ENCODE results near the gene RABGEF1.
"Not testable (repeated sequence)": the region's sequence is repeated elsewhere in the genome, so short reads cannot be mapped to it uniquely, and the experiment has no call there.

DNA sequence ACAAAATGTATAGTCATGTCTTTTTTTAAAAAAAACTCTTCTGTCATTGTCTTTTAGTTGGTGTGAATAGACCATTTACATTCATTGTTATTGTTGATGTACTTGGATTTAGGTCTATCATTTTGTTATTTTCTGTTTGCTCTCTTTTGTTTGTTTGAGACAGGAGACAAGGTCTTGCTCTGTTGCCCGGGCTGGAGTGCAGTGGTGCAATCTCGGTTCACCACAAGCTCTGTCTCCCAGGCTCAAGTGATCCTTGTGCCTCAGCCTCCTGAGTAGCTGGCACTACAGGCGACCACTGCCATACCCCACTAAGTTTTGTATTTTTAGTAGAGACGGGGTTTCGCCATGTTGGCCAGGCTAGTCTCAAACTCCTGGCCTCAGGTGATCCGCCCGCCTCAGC lies 23.9 kb upstream of the RABGEF1 start:
- TF ChIP-seq, protein P1, sequence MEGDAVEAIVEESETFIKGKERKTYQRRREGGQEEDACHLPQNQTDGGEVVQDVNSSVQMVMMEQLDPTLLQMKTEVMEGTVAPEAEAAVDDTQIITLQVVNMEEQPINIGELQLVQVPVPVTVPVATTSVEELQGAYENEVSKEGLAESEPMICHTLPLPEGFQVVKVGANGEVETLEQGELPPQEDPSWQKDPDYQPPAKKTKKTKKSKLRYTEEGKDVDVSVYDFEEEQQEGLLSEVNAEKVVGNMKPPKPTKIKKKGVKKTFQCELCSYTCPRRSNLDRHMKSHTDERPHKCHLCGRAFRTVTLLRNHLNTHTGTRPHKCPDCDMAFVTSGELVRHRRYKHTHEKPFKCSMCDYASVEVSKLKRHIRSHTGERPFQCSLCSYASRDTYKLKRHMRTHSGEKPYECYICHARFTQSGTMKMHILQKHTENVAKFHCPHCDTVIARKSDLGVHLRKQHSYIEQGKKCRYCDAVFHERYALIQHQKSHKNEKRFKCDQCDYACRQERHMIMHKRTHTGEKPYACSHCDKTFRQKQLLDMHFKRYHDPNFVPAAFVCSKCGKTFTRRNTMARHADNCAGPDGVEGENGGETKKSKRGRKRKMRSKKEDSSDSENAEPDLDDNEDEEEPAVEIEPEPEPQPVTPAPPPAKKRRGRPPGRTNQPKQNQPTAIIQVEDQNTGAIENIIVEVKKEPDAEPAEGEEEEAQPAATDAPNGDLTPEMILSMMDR (IDR thresholded peaks at IDR 0.05; ENCODE audit: control extremely low read depth in 1 of 3, insufficient read depth in 1 of 3, low read depth in 1 of 3, low read length in 3 of 3), result not testable (repeated sequence)
- TF ChIP-seq CREB1 (IDR thresholded peaks at IDR 0.05); TEAD4 (IDR thresholded peaks at IDR 0.05; ENCODE audit: low read depth, low read length); CEBPB (IDR thresholded peaks at IDR 0.05; ENCODE audit: low read depth, low read length); JUND (IDR thresholded peaks at IDR 0.05; ENCODE audit: low read length); POLR2A (IDR thresholded peaks at IDR 0.05; ENCODE audit: control extremely low read depth in 1 of 2, low read depth in 2 of 2, low read length in 2 of 2); CHD2 (IDR thresholded peaks at IDR 0.05; ENCODE audit: low read length); SIN3A (conservative IDR thresholded peaks at IDR 0.05 in 1 of 2, IDR thresholded peaks at IDR 0.05 in 1 of 2; ENCODE audit: low read depth in 1 of 2, low read length in 2 of 2); ZNF274 (IDR thresholded peaks at IDR 0.05; ENCODE audit: borderline replicate concordance, extremely low read depth, low read length); TCF12 (IDR thresholded peaks at IDR 0.05; ENCODE audit: low read depth, low read length); EZH2 (IDR thresholded peaks at IDR 0.05; ENCODE audit: low read depth, low read length, severe bottlenecking); RXRA (IDR thresholded peaks at IDR 0.05; ENCODE audit: insufficient read depth, low read depth, low read length): not testable (repeated sequence)
- TF ChIP-seq, protein P2, sequence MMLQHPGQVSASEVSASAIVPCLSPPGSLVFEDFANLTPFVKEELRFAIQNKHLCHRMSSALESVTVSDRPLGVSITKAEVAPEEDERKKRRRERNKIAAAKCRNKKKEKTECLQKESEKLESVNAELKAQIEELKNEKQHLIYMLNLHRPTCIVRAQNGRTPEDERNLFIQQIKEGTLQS (IDR thresholded peaks at IDR 0.05; ENCODE audit: insufficient read depth, low read depth, low read length), result not testable (repeated sequence)
- TF ChIP-seq, protein P3, sequence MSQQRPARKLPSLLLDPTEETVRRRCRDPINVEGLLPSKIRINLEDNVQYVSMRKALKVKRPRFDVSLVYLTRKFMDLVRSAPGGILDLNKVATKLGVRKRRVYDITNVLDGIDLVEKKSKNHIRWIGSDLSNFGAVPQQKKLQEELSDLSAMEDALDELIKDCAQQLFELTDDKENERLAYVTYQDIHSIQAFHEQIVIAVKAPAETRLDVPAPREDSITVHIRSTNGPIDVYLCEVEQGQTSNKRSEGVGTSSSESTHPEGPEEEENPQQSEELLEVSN (IDR thresholded peaks at IDR 0.05), result not testable (repeated sequence)
